Endodermal cell (in vitro differentiated cells): Measurements from ENCODE around the gene WFS1. TPM values are rescaled to one million over a fixed set of nuclear protein-coding genes. Genes with fewer than 3 reads are reported as not detected.
A peak's percentile ranks its signal among the peaks of the same experiment; 100 is the strongest.

Experiments used
- DNase-seq: peaks from one replicate; pipeline ENCODE4 v3.0.0-alpha.2; 2017
- H3K27ac ChIP-seq: 2 replicates; pipeline ENCODE4 v1.5.1; 2013; ENCODE audit warnings: mild to moderate bottlenecking, low read depth, low read length, moderate library complexity
- H3K27me3 ChIP-seq: 2 replicates; pipeline ENCODE4 v1.6.1; 2013; ENCODE audit warnings: mild to moderate bottlenecking, low read length, moderate library complexity; ENCODE audit not compliant: insufficient read depth, control insufficient read depth, poor library complexity, severe bottlenecking
- H3K36me3 ChIP-seq: 2 replicates; pipeline ENCODE4 v1.7.0; 2013; ENCODE audit warnings: mild to moderate bottlenecking, low read length, moderate library complexity; ENCODE audit not compliant: control insufficient read depth, insufficient read depth
- H3K4me1 ChIP-seq: one replicate; pipeline ENCODE4 v1.7.0; 2013; ENCODE audit warnings: low read length; ENCODE audit not compliant: control insufficient read depth, insufficient read depth
- H3K4me3 ChIP-seq: 2 replicates; pipeline ENCODE4 v1.5.1; 2013; ENCODE audit warnings: mild to moderate bottlenecking, low read length, moderate library complexity
- H3K9ac ChIP-seq: 2 replicates; pipeline ENCODE4 v1.6.1; 2013; ENCODE audit warnings: mild to moderate bottlenecking, low read length, moderate library complexity; ENCODE audit not compliant: poor library complexity, severe bottlenecking; ENCODE audit errors: extremely low read depth
- H3K9me3 ChIP-seq: 2 replicates; pipeline ENCODE4 v1.6.1; 2013; ENCODE audit warnings: mild to moderate bottlenecking, low read length, moderate library complexity; ENCODE audit not compliant: control insufficient read depth
- H3K27ac Mint-ChIP-seq: 2 replicates; pipeline ENCODE4 v1.8.0; 2020; ENCODE audit warnings: mixed read lengths
- H3K27me3 Mint-ChIP-seq: 2 replicates; pipeline ENCODE4 v1.8.0; 2021; ENCODE audit warnings: mild to moderate bottlenecking, mixed read lengths; ENCODE audit not compliant: insufficient read depth
- H3K36me3 Mint-ChIP-seq: 2 replicates; pipeline ENCODE4 v1.8.0; 2020; ENCODE audit warnings: low read depth, mixed read lengths
- H3K4me1 Mint-ChIP-seq: 2 replicates; pipeline ENCODE4 v1.8.0; 2020; ENCODE audit warnings: mixed read lengths
- H3K4me3 Mint-ChIP-seq: 2 replicates; pipeline ENCODE4 v1.8.0; 2020; ENCODE audit warnings: mild to moderate bottlenecking, moderate library complexity, mixed read lengths
- H3K9me3 Mint-ChIP-seq: 2 replicates; pipeline ENCODE4 v1.8.0; 2020; ENCODE audit warnings: mild to moderate bottlenecking, mixed read lengths
- CTCF ChIP-seq: fragments of 200-600 bp; sonication (generic); conservative IDR thresholded peaks from 2 replicates; pipeline ENCODE4 v1.5.0; 2021; ENCODE audit warnings: antibody characterized with exemption, mild to moderate bottlenecking
- WGBS, 2 experiments: methylation state at CpG; one replicate each; pipeline versions ENCODE4 v1.1.5 to v1.1.7; 2013; ENCODE audit warnings: missing lambda C conversion rate in 2 of 2, mixed read lengths in 1 of 2; ENCODE audit not compliant: insufficient coverage in 1 of 2, insufficient read length in 1 of 2; 5-methylcytosine and 5-hydroxymethylcytosine counted together
- total RNA-seq, 2 donors: library from RNA; stranded (reverse); fragmentation: NEBNext Ultra II Directional in 1 of 2; extraction: Animal tissue kit (Norgen Biotek cat#: 25700) in 1 of 2; gene quantifications; 2 replicates in 1 of 2; 3 replicates in 1 of 2; pipeline ENCODE4 v1.2.1, GENCODE V29; 2021

WFS1 gene
- total RNA-seq, 2 donors from 2014 or later: 25.3 to 26.1 TPM

DNA sequence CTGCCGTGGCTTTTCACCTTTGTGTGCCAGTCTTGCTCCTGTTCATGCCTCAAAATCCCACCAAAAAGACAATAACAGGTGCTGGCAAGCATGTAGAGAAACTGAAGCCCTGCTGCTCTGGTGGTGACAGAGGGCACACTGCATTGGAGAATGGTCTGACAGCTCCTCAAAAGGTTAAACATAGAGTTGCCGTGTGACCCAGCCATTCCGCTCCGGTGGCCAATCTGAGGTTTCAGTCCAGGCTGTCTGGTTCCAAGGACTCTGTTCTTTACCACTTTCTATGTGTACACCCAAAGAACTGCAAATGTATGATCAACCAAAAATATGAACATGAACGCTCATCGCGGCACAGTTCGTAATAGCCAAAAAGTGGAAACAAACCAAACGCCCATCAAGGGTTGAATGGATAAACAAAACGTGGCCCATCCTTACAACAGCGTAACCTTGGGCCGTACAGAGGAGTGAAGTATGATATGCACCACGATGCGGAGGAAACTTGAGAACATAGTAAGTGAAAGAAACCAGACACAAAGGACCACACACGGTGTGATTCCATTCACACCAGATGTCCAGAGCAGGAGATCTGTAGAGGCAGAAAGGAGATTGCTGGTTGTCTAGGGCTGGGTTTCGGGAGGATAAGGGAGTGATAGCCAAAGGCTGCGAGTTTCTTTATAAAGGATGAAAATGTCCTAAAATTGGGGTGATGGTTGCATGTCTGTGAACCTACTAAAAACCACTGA lies 33.6 kb upstream of the WFS1 start:
- H3K36me3 ChIP-seq: no peaks in the 10 kb centered on the region
- Mint-ChIP-seq H3K4me1 (no peaks in the 10 kb centered on the region), H3K36me3 (no peaks in the 10 kb centered on the region), H3K27ac (no peak overlapping the region), H3K9me3 (no peaks in the 10 kb centered on the region), H3K27me3 (no peaks in the 10 kb centered on the region), H3K4me3 (no peak overlapping the region)
- no peaks in the 10 kb centered on the region for H3K27me3 ChIP-seq
- no peaks in the 10 kb centered on the region for H3K9me3 ChIP-seq
- TF ChIP-seq CTCF: no peak
- H3K27ac ChIP-seq: no peak overlapping the region
- no peak overlapping the region for H3K4me3 ChIP-seq
- no peaks in the 10 kb centered on the region for H3K4me1 ChIP-seq
- peak; percentile 26 for DNase-seq
- WGBS, 2 experiments: 88 to 93% methylated on average over 14 to 17 of the region's 17 CpGs
- no peak overlapping the region for H3K9ac ChIP-seq

- no peaks in the 10 kb centered on the region for H3K4me1 ChIP-seq
- Mint-ChIP-seq H3K9me3 (no peaks in the 10 kb centered on the region), H3K4me3 (no peak overlapping the region), H3K36me3 (no peaks in the 10 kb centered on the region), H3K27ac (no peak overlapping the region), H3K27me3 (no peaks in the 10 kb centered on the region), H3K4me1 (no peaks in the 10 kb centered on the region)
- TF ChIP-seq CTCF: no peak
- no peak overlapping the region for H3K4me3 ChIP-seq
- no peaks in the 10 kb centered on the region for H3K27me3 ChIP-seq
- no peaks in the 10 kb centered on the region for H3K36me3 ChIP-seq
- H3K9me3 ChIP-seq: no peaks in the 10 kb centered on the region
- H3K27ac ChIP-seq: no peak overlapping the region
- DNase-seq: peak; percentile 26
- H3K9ac ChIP-seq: no peak overlapping the region
- WGBS, 2 experiments: 90 to 91% methylated on average over 12 of the region's 12 CpGs
Measured at GRCh38 chr4:6236816-6237390, 32.7 kb upstream of the WFS1 start.

DNA sequence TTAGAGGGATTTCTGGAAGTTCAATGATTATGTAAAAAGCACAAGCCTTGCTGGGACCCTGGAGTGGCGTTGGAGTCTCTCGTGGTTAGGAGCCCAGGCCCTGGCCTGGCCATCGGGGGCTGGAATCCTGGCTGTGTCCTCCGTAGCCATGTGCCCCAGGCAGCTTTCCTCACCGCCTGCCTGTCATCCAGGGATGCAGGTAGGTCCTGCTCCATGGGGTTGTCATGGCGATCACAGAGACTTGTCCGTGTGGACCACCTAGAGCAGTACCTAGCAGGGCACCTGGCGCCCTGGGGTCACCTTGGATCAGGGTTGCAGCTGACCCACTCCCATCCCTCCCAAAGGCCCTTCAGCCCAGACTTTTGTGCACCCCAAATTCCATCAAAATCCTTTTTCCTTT lies 30.2 kb upstream of the WFS1 start:
- no peak overlapping the region for H3K9ac ChIP-seq
- no peaks in the 10 kb centered on the region for H3K9me3 Mint-ChIP-seq
- peaks cover 7% of the 10 kb centered on the region for H3K9me3 ChIP-seq
- H3K27ac ChIP-seq: no peak overlapping the region
- no peak for TF ChIP-seq CTCF
- H3K27me3 Mint-ChIP-seq: peaks cover 23% of the 10 kb centered on the region
- H3K4me1 ChIP-seq: no peaks in the 10 kb centered on the region
- no peaks in the 10 kb centered on the region for H3K4me1 Mint-ChIP-seq
- no peak overlapping the region for H3K27ac Mint-ChIP-seq
- no peaks in the 10 kb centered on the region for H3K36me3 Mint-ChIP-seq
- H3K4me3 ChIP-seq: no peak overlapping the region
- no peaks in the 10 kb centered on the region for H3K27me3 ChIP-seq
- WGBS, 2 experiments: 85 to 89% methylated on average over 7 to 8 of the region's 8 CpGs
- DNase-seq: peak; percentile 42
- no peaks in the 10 kb centered on the region for H3K36me3 ChIP-seq
- H3K4me3 Mint-ChIP-seq: no peak overlapping the region
